ENCODE data around the gene NKAIN4.

- TF ChIP-seq CTCF (IDR thresholded peaks at IDR 0.05; ENCODE audit: low read depth, low read length, poor library complexity, severe bottlenecking), result peak; percentile 81
- TF ChIP-seq EZH2phosphoT487 (IDR thresholded peaks at IDR 0.05; ENCODE audit: borderline replicate concordance, low read length), result no peak
Measured at GRCh38 chr20:63290677-63291472, 36.6 kb upstream of the NKAIN4 start.

Data from DOHH2 (cell line).